ENCODE data around the gene CLEC12A. TPM values are rescaled to one million over a fixed set of nuclear protein-coding genes. Genes with fewer than 3 reads are reported as not detected.

Gene CLEC12A
- total and polyA plus RNA-seq, 2 donors from 2014 or later, result 1.3 to 4.8 TPM

- no peak for FAIRE-seq
- no peaks in the 10 kb centered on the region for H3K27me3 ChIP-seq (ENCODE audit: control insufficient read depth, insufficient read depth, low read length)
Observed at GRCh38 chr12:9933958-9934357, 37.3 kb upstream of the CLEC12A start.

GRCh38 chr12:9935026-9935425 is 36.2 kb upstream of the CLEC12A start:
- no peak for FAIRE-seq
- TF ChIP-seq CTCF (IDR thresholded peaks at IDR 0.05; ENCODE audit: borderline replicate concordance, extremely low read depth, insufficient read depth), result no peak
- DNase-seq, result no peak
- no peak overlapping the region for H3K4me3 ChIP-seq (ENCODE audit: low read length in 3 of 3)
- H3K9me3 ChIP-seq (ENCODE audit: control insufficient read depth in 2 of 3, insufficient read depth in 1 of 3, low read length in 3 of 3), result no peaks in the 10 kb centered on the region
- no peaks in the 10 kb centered on the region for H3K27me3 ChIP-seq (ENCODE audit: control insufficient read depth, insufficient read depth, low read length)
- intact Hi-C loops (cut with DNase I), result no loop called here
- no peak overlapping the region for H3K9ac ChIP-seq (ENCODE audit: low read length in 3 of 3)
- H3K4me1 ChIP-seq (ENCODE audit: control insufficient read depth in 2 of 3, insufficient read depth in 2 of 3, low read depth in 1 of 3, low read length in 3 of 3), result no peaks in the 10 kb centered on the region
- H3K36me3 ChIP-seq (ENCODE audit: control insufficient read depth in 2 of 3, insufficient read depth in 3 of 3, low read length in 3 of 3), result no peaks in the 10 kb centered on the region
- no peak overlapping the region for H3K27ac ChIP-seq (ENCODE audit: low read depth in 2 of 2, low read length in 2 of 2)

More at GRCh38 chr12:9933958-9934357, 37.3 kb upstream of the CLEC12A start:
- DNase-seq, result peak in 1 of 5 donors; percentile 7
- H3K27ac ChIP-seq (ENCODE audit: low read depth in 2 of 2, low read length in 2 of 2), result no peak overlapping the region
- H3K4me1 ChIP-seq (ENCODE audit: control insufficient read depth in 2 of 3, insufficient read depth in 2 of 3, low read depth in 1 of 3, low read length in 3 of 3), result no peaks in the 10 kb centered on the region
- no peak for TF ChIP-seq CTCF (IDR thresholded peaks at IDR 0.05; ENCODE audit: borderline replicate concordance, extremely low read depth, insufficient read depth)
- intact Hi-C loops (cut with DNase I), result no loop called here
- no peak overlapping the region for H3K4me3 ChIP-seq (ENCODE audit: low read length in 3 of 3)
- no peaks in the 10 kb centered on the region for H3K9me3 ChIP-seq (ENCODE audit: control insufficient read depth in 2 of 3, insufficient read depth in 1 of 3, low read length in 3 of 3)
- no peak overlapping the region for H3K9ac ChIP-seq (ENCODE audit: low read length in 3 of 3)
- no peaks in the 10 kb centered on the region for H3K36me3 ChIP-seq (ENCODE audit: control insufficient read depth in 2 of 3, insufficient read depth in 3 of 3, low read length in 3 of 3)

DNA sequence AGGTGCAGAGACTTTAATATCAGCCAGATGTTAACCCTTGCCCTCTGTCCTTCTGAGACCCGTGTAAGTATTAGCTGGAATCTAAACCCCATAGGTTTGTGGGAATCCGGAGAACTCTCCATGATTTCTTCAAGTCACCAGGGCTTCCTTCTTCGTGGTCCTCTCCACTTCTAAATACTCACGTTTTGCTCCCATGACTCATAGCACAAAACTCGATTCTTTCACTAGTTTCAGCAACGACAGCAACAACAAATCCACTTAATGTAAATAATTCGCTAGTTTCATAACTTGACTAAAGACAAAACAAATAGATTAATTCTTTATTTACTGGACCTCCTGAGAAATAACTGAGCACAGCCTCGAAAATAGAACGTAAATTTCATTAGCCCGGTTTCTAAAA is 34.6 kb upstream of the CLEC12A start:
- no peak for TF ChIP-seq CTCF (IDR thresholded peaks at IDR 0.05; ENCODE audit: borderline replicate concordance, extremely low read depth, insufficient read depth)
- Histone ChIP-seq H3K27ac (ENCODE audit: low read depth in 2 of 2, low read length in 2 of 2) (no peak overlapping the region), H3K4me3 (ENCODE audit: low read length in 3 of 3) (no peak overlapping the region), H3K9me3 (ENCODE audit: control insufficient read depth in 2 of 3, insufficient read depth in 1 of 3, low read length in 3 of 3) (no peaks in the 10 kb centered on the region), H3K9ac (ENCODE audit: low read length in 3 of 3) (no peak overlapping the region), H3K36me3 (ENCODE audit: control insufficient read depth in 2 of 3, insufficient read depth in 3 of 3, low read length in 3 of 3) (no peaks in the 10 kb centered on the region), H3K4me1 (ENCODE audit: control insufficient read depth in 2 of 3, insufficient read depth in 2 of 3, low read depth in 1 of 3, low read length in 3 of 3) (no peaks in the 10 kb centered on the region), H3K27me3 (ENCODE audit: control insufficient read depth, insufficient read depth, low read length) (no peaks in the 10 kb centered on the region)
- FAIRE-seq, result no peak
- intact Hi-C loops (cut with DNase I), result no loop called here
- DNase-seq, result no peak

- no peaks in the 10 kb centered on the region for H3K4me1 ChIP-seq (ENCODE audit: control insufficient read depth in 2 of 3, insufficient read depth in 2 of 3, low read depth in 1 of 3, low read length in 3 of 3)
- DNase-seq (peak in 1 of 5 donors; percentile 9), FAIRE-seq (no peak)
- intact Hi-C loops (cut with DNase I), result no loop called here
- no peak overlapping the region for H3K9ac ChIP-seq (ENCODE audit: low read length in 3 of 3)
- H3K4me3 ChIP-seq (ENCODE audit: low read length in 3 of 3), result no peak overlapping the region
- H3K36me3 ChIP-seq (ENCODE audit: control insufficient read depth in 2 of 3, insufficient read depth in 3 of 3, low read length in 3 of 3), result no peaks in the 10 kb centered on the region
- H3K27me3 ChIP-seq (ENCODE audit: control insufficient read depth, insufficient read depth, low read length), result no peaks in the 10 kb centered on the region
- H3K9me3 ChIP-seq (ENCODE audit: control insufficient read depth in 2 of 3, insufficient read depth in 1 of 3, low read length in 3 of 3), result no peaks in the 10 kb centered on the region
- TF ChIP-seq CTCF (IDR thresholded peaks at IDR 0.05; ENCODE audit: borderline replicate concordance, extremely low read depth, insufficient read depth), result no peak
- no peak overlapping the region for H3K27ac ChIP-seq (ENCODE audit: low read depth in 2 of 2, low read length in 2 of 2)
Observed at GRCh38 chr12:9940375-9940774, 30.8 kb upstream of the CLEC12A start.

Measured in kidney (tissue), 14 donors.